Dedifferentiated amniotic fluid mesenchymal stem cell (primary cell): ENCODE results near the gene ST8SIA3.
"Not testable (repeated sequence)": the region's sequence is repeated elsewhere in the genome, so short reads cannot be mapped to it uniquely, and the experiment has no call there.

Source experiments
- DNase-seq: peaks from one replicate; pipeline ENCODE4 v3.0.0-alpha.2; 2016; ENCODE audit errors: extremely low spot score

ST8SIA3 gene

GRCh38 chr18:57366528-57367081, 14.2 kb downstream of the ST8SIA3 start:
- DNase-seq, result no peak

- DNase-seq, result no peak
Observed at GRCh38 chr18:57372444-57372843, 20.1 kb downstream of the ST8SIA3 start.

GRCh38 chr18:57373017-57373416, 20.7 kb downstream of the ST8SIA3 start:
- no peak for DNase-seq

- no peak for DNase-seq
Observed at GRCh38 chr18:57376503-57376902, 24.1 kb downstream of the ST8SIA3 start.

GRCh38 chr18:57389271-57389670, 36.9 kb downstream of the ST8SIA3 start:
- no peak for DNase-seq

- DNase-seq, result no peak
Observed at GRCh38 chr18:57390044-57390443, 37.7 kb downstream of the ST8SIA3 start.

- DNase-seq, result not testable (repeated sequence)
Observed at GRCh38 chr18:57394749-57395148, 42.4 kb downstream of the ST8SIA3 start.

- DNase-seq, result not testable (repeated sequence)
Observed at GRCh38 chr18:57396831-57397230, 44.5 kb downstream of the ST8SIA3 start.

- no peak for DNase-seq
Observed at GRCh38 chr18:57397440-57398132, 45.2 kb downstream of the ST8SIA3 start.

GRCh38 chr18:57404345-57404744, 52.0 kb downstream of the ST8SIA3 start:
- DNase-seq, result no peak

- DNase-seq, result no peak
Observed at GRCh38 chr18:57409650-57410049, 57.3 kb downstream of the ST8SIA3 start.

GRCh38 chr18:57410749-57411148, 58.4 kb downstream of the ST8SIA3 start:
- DNase-seq, result no peak

- DNase-seq, result no peak
Observed at GRCh38 chr18:57416542-57416941, 64.2 kb downstream of the ST8SIA3 start.
